Fibroblast of skin of left quadriceps (primary cell): ENCODE measurements around the gene KCNG4.

Experiments
- DNase-seq, 2 experiments: peaks; one replicate each; pipeline ENCODE4 v3.0.0-alpha.2; 2013; ENCODE audit warnings: low read depth in 2 of 2

Gene KCNG4

GRCh38 chr16:84239909-84240308, at the start of gene KCNG4:
Gene KCNG4, minus strand, starts transcription at chr16:84240012. Its CDS starts 2,527 bp downstream, at chr16:84237485.
- no peak for DNase-seq

GRCh38 chr16:84288902-84289301, 49.1 kb upstream of the KCNG4 start:
- DNase-seq = no peak

- DNase-seq = no peak
Observed at GRCh38 chr16:84286578-84287240, 46.9 kb upstream of the KCNG4 start.

GRCh38 chr16:84284154-84284722, 44.4 kb upstream of the KCNG4 start:
- DNase-seq = no peak

GRCh38 chr16:84283314-84284153, 43.7 kb upstream of the KCNG4 start:
- DNase-seq = no peak

- no peak for DNase-seq
Observed at GRCh38 chr16:84282533-84282932, 42.7 kb upstream of the KCNG4 start.

GRCh38 chr16:84281074-84281473, 41.3 kb upstream of the KCNG4 start:
- DNase-seq = no peak

GRCh38 chr16:84279881-84280280, 40.1 kb upstream of the KCNG4 start:
- no peak for DNase-seq

- no peak for DNase-seq
Observed at GRCh38 chr16:84278968-84279367, 39.2 kb upstream of the KCNG4 start.

GRCh38 chr16:84278333-84278732, 38.5 kb upstream of the KCNG4 start:
- no peak for DNase-seq

- peak in 1 of 2 experiments; percentile 17 for DNase-seq
Observed at GRCh38 chr16:84277244-84277823, 37.5 kb upstream of the KCNG4 start.

GRCh38 chr16:84275585-84276151, 35.9 kb upstream of the KCNG4 start:
- DNase-seq = no peak

GRCh38 chr16:84274515-84274914, 34.7 kb upstream of the KCNG4 start:
- DNase-seq = no peak

GRCh38 chr16:84272740-84273320, 33.0 kb upstream of the KCNG4 start:
- no peak for DNase-seq

GRCh38 chr16:84271866-84272265, 32.1 kb upstream of the KCNG4 start:
- DNase-seq = no peak

- DNase-seq = no peak
Observed at GRCh38 chr16:84271037-84271436, 31.2 kb upstream of the KCNG4 start.

- no peak for DNase-seq
Observed at GRCh38 chr16:84270531-84270930, 30.7 kb upstream of the KCNG4 start.

GRCh38 chr16:84270071-84270470, 30.3 kb upstream of the KCNG4 start:
- no peak for DNase-seq

- no peak for DNase-seq
Observed at GRCh38 chr16:84268291-84269040, 28.7 kb upstream of the KCNG4 start.

GRCh38 chr16:84267380-84267779, 27.6 kb upstream of the KCNG4 start:
- no peak for DNase-seq

- no peak for DNase-seq
Observed at GRCh38 chr16:84266451-84266850, 26.6 kb upstream of the KCNG4 start.
